K562 (cell line): Measurements from ENCODE around the gene NUCKS1. TPM values are rescaled to one million over a fixed set of nuclear protein-coding genes. Genes with fewer than 3 reads are reported as not detected.

ENCODE experiments used
- FOXJ3 ChIP-seq: sonication (generic); formaldehyde crosslinking; IDR thresholded peaks from 2 replicates; pipeline ENCODE4 v1.4.0; 2020; ENCODE audit warnings: mild to moderate bottlenecking, missing genetic modification reagents
- HNRNPK ChIP-seq: fragments of 200-400 bp; formaldehyde crosslinking; IDR thresholded peaks from one replicate; pipeline ENCODE4 v1.6.1; 2018; ENCODE audit warnings: mild to moderate bottlenecking, low read depth, low read length; ENCODE audit not compliant: poor library complexity, severe bottlenecking
- L3MBTL2 ChIP-seq: fragments of 450-650 bp; IDR thresholded peaks from 2 replicates; pipeline ENCODE4 v1.6.1; 2016; ENCODE audit warnings: mild to moderate bottlenecking, moderate library complexity
- MAFG ChIP-seq: fragments of 450-650 bp; conservative IDR thresholded peaks from 2 replicates; pipeline ENCODE4 v1.6.1; 2016; ENCODE audit warnings: missing genetic modification characterization, missing compliant biosample characterization
- MAZ ChIP-seq, 2 experiments: fragments of 450-650 bp in 1 of 2; sonication (generic) in 1 of 2; formaldehyde crosslinking; IDR thresholded peaks in 1 of 2; conservative IDR thresholded peaks in 1 of 2; 2 replicates each; pipeline versions ENCODE4 v1.4.0 to v1.5.0; 2020; ENCODE audit warnings: mild to moderate bottlenecking in 1 of 2, missing genetic modification reagents in 1 of 2
- RBBP5 ChIP-seq: fragments of 200-600 bp; sonication (generic); IDR thresholded peaks from 2 replicates; pipeline ENCODE4 v1.6.1; 2012; ENCODE audit warnings: borderline replicate concordance, mild to moderate bottlenecking, low read length, control low read depth, inconsistent platforms; ENCODE audit not compliant: insufficient read depth, poor library complexity, severe bottlenecking
- UBTF ChIP-seq, 2 experiments: IDR thresholded peaks; 2 replicates each; pipeline ENCODE4 v1.6.1; 2012; ENCODE audit warnings: improper control_type of control experiment in 2 of 2, low read depth in 2 of 2, low read length in 2 of 2, borderline replicate concordance in 1 of 2
- ZC3H8 ChIP-seq: fragments of 450-650 bp; IDR thresholded peaks from 2 replicates; pipeline ENCODE4 v1.6.1; 2017
- polyA plus RNA-seq, 8 experiments: library from polyadenylated mRNA; depleted of rRNA in 4 of 8; stranded (reverse) in 5 of 8; unstranded in 3 of 8; fragments of >200 nt; fragmentation: Nextera tagmentation in 2 of 8; fragmentation: Illumina TruSeq in 1 of 8; extraction: Ambion mirVana in 2 of 8; extraction: Trizol in 1 of 8; gene quantifications; 2 replicates each; pipeline versions ENCODE4 v1.2.1 to v1.2.3, GENCODE V29; 2011 to 2014; ENCODE audit warnings: inconsistent platforms in 1 of 8, missing spikeins in 1 of 8
- total RNA-seq, 7 experiments: library from RNA; depleted of rRNA in 6 of 7; stranded (reverse); fragments of >200 nt in 6 of 7; fragmentation: Illumina TruSeq in 2 of 7; extraction: Trizol in 2 of 7; gene quantifications; 2 replicates each; pipeline versions ENCODE4 v1.2.1 to v1.2.3, GENCODE V29; 2011 to 2021; ENCODE audit warnings: low replicate concordance in 1 of 7
- TF ChIP-seq, protein P1 (sequence below): sonication (generic); formaldehyde crosslinking; IDR thresholded peaks from 2 replicates; pipeline ENCODE4 v1.8.0; 2022; ENCODE audit warnings: mild to moderate bottlenecking, missing genetic modification reagents
- TF ChIP-seq, protein P2 (sequence below): fragments of 250-450 bp; sonication (Bioruptor Pico); IDR thresholded peaks from 2 replicates; pipeline ENCODE4 v1.9.0; 2021; ENCODE audit warnings: mild to moderate bottlenecking, inconsistent platforms
- TF ChIP-seq, protein P3 (sequence below): fragments of 200-800 bp; sonication (Bioruptor generic); IDR thresholded peaks from 2 replicates; pipeline ENCODE4 v1.6.1; 2017; ENCODE audit warnings: missing genetic modification characterization, missing compliant biosample characterization
- TF ChIP-seq, protein P4 (sequence below): fragments of 250-450 bp; sonication (Bioruptor Pico); IDR thresholded peaks from 2 replicates; pipeline ENCODE4 v1.5.0; 2022; ENCODE audit warnings: mild to moderate bottlenecking

Gene NUCKS1
- total and polyA plus RNA-seq, 9 of the 15 experiments (the other 6 are each of a cell fraction or from before 2014, with no cell fraction given), result 66.7 to 244 (median 149) TPM

GRCh38 chr1:205680073-205680851, 69.7 kb downstream of the NUCKS1 start, which contains the start of gene SLC45A3 (continued):
- TF ChIP-seq, protein P1, sequence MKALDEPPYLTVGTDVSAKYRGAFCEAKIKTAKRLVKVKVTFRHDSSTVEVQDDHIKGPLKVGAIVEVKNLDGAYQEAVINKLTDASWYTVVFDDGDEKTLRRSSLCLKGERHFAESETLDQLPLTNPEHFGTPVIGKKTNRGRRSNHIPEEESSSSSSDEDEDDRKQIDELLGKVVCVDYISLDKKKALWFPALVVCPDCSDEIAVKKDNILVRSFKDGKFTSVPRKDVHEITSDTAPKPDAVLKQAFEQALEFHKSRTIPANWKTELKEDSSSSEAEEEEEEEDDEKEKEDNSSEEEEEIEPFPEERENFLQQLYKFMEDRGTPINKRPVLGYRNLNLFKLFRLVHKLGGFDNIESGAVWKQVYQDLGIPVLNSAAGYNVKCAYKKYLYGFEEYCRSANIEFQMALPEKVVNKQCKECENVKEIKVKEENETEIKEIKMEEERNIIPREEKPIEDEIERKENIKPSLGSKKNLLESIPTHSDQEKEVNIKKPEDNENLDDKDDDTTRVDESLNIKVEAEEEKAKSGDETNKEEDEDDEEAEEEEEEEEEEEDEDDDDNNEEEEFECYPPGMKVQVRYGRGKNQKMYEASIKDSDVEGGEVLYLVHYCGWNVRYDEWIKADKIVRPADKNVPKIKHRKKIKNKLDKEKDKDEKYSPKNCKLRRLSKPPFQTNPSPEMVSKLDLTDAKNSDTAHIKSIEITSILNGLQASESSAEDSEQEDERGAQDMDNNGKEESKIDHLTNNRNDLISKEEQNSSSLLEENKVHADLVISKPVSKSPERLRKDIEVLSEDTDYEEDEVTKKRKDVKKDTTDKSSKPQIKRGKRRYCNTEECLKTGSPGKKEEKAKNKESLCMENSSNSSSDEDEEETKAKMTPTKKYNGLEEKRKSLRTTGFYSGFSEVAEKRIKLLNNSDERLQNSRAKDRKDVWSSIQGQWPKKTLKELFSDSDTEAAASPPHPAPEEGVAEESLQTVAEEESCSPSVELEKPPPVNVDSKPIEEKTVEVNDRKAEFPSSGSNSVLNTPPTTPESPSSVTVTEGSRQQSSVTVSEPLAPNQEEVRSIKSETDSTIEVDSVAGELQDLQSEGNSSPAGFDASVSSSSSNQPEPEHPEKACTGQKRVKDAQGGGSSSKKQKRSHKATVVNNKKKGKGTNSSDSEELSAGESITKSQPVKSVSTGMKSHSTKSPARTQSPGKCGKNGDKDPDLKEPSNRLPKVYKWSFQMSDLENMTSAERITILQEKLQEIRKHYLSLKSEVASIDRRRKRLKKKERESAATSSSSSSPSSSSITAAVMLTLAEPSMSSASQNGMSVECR, result peak; percentile 82
- TF ChIP-seq, protein P2, sequence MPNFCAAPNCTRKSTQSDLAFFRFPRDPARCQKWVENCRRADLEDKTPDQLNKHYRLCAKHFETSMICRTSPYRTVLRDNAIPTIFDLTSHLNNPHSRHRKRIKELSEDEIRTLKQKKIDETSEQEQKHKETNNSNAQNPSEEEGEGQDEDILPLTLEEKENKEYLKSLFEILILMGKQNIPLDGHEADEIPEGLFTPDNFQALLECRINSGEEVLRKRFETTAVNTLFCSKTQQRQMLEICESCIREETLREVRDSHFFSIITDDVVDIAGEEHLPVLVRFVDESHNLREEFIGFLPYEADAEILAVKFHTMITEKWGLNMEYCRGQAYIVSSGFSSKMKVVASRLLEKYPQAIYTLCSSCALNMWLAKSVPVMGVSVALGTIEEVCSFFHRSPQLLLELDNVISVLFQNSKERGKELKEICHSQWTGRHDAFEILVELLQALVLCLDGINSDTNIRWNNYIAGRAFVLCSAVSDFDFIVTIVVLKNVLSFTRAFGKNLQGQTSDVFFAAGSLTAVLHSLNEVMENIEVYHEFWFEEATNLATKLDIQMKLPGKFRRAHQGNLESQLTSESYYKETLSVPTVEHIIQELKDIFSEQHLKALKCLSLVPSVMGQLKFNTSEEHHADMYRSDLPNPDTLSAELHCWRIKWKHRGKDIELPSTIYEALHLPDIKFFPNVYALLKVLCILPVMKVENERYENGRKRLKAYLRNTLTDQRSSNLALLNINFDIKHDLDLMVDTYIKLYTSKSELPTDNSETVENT (CRISPR knock-in tag), result 0 out of 2 replicates have a peak, but pooled peaks have one; percentile 38
- TF ChIP-seq UBTF (IDR thresholded peaks at IDR 0.05; ENCODE audit: borderline replicate concordance in 1 of 2, low read depth in 2 of 2, low read length in 2 of 2), result 0 out of 4 replicates have a peak, but pooled peaks of 1 of the 2 experiments have one; percentile 5
- TF ChIP-seq FOXJ3, result no peak
- peak; percentile 75 for TF ChIP-seq L3MBTL2
- TF ChIP-seq MAFG (tag), result no peak
- TF ChIP-seq, protein P3, sequence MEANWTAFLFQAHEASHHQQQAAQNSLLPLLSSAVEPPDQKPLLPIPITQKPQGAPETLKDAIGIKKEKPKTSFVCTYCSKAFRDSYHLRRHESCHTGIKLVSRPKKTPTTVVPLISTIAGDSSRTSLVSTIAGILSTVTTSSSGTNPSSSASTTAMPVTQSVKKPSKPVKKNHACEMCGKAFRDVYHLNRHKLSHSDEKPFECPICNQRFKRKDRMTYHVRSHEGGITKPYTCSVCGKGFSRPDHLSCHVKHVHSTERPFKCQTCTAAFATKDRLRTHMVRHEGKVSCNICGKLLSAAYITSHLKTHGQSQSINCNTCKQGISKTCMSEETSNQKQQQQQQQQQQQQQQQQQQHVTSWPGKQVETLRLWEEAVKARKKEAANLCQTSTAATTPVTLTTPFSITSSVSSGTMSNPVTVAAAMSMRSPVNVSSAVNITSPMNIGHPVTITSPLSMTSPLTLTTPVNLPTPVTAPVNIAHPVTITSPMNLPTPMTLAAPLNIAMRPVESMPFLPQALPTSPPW (CRISPR knock-in tag), result peak; percentile 92
- no peak for TF ChIP-seq HNRNPK
- TF ChIP-seq ZC3H8, result no peak
- peak in 1 of 2 experiments; percentile 86; a peak in 3 of 4 replicates for TF ChIP-seq MAZ (CRISPR knock-in tag; conservative IDR thresholded peaks at IDR 0.05 in 1 of 2, IDR thresholded peaks at IDR 0.05 in 1 of 2)
- TF ChIP-seq, protein P4, sequence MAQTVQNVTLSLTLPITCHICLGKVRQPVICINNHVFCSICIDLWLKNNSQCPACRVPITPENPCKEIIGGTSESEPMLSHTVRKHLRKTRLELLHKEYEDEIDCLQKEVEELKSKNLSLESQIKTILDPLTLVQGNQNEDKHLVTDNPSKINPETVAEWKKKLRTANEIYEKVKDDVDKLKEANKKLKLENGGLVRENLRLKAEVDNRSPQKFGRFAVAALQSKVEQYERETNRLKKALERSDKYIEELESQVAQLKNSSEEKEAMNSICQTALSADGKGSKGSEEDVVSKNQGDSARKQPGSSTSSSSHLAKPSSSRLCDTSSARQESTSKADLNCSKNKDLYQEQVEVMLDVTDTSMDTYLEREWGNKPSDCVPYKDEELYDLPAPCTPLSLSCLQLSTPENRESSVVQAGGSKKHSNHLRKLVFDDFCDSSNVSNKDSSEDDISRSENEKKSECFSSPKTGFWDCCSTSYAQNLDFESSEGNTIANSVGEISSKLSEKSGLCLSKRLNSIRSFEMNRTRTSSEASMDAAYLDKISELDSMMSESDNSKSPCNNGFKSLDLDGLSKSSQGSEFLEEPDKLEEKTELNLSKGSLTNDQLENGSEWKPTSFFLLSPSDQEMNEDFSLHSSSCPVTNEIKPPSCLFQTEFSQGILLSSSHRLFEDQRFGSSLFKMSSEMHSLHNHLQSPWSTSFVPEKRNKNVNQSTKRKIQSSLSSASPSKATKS (CRISPR knock-in tag), result no peak
- no peak for TF ChIP-seq RBBP5
